ENCODE data around the gene DLGAP1. TPM values are rescaled to one million over a fixed set of nuclear protein-coding genes. Genes with fewer than 3 reads are reported as not detected.

DLGAP1 gene
- total RNA-seq, 1 experiment from 2014 or later: not detected

- TF ChIP-seq CTCF (IDR thresholded peaks at IDR 0.05; ENCODE audit: unreplicated experiment): no peak
- ChIA-PET POLR2A (no interaction called here), CTCF (interaction anchor here (0.6 kb wide), 1 partner anchor 1476 kb away, joined by 3 read pairs; no protein-coding TSS in a partner anchor)
- H3K4me1 Mint-ChIP-seq (ENCODE audit: insufficient read depth, unreplicated experiment): peaks cover 7% of the 10 kb centered on the region
- no peak overlapping the region for H3K27ac Mint-ChIP-seq (ENCODE audit: low read depth, unreplicated experiment)
- BruUV-seq (replicated peaks): no TSS peak
- H3K27me3 Mint-ChIP-seq (ENCODE audit: insufficient read depth, unreplicated experiment): peaks cover 67% of the 10 kb centered on the region
- H3K36me3 Mint-ChIP-seq (ENCODE audit: insufficient read depth, unreplicated experiment): no peaks in the 10 kb centered on the region
- DNase-seq (ENCODE audit: unreplicated experiment): no peak
- intact Hi-C loops (cut with micrococcal nuclease): no loop called here
- no peak overlapping the region for H3K4me3 Mint-ChIP-seq (ENCODE audit: unreplicated experiment)
- no peaks in the 10 kb centered on the region for H3K9me3 Mint-ChIP-seq (ENCODE audit: unreplicated experiment)
Measured at GRCh38 chr18:4352746-4353551, 102.2 kb downstream of the DLGAP1 start.

GRCh38 chr18:4351005-4351404 lies 104.1 kb downstream of the DLGAP1 start:
- no peak overlapping the region for H3K27ac Mint-ChIP-seq (ENCODE audit: low read depth, unreplicated experiment)
- H3K4me3 Mint-ChIP-seq (ENCODE audit: unreplicated experiment): no peak overlapping the region
- H3K27me3 Mint-ChIP-seq (ENCODE audit: insufficient read depth, unreplicated experiment): peaks cover 76% of the 10 kb centered on the region
- H3K36me3 Mint-ChIP-seq (ENCODE audit: insufficient read depth, unreplicated experiment): no peaks in the 10 kb centered on the region
- CTCF ChIA-PET: interaction anchor here (0.6 kb wide), 1 partner anchor 665 kb away, joined by 3 read pairs; no protein-coding TSS in a partner anchor
- POLR2A ChIA-PET: no interaction called here
- intact Hi-C loops (cut with micrococcal nuclease): no loop called here
- TF ChIP-seq CTCF (IDR thresholded peaks at IDR 0.05; ENCODE audit: unreplicated experiment): no peak
- no peaks in the 10 kb centered on the region for H3K9me3 Mint-ChIP-seq (ENCODE audit: unreplicated experiment)
- BruUV-seq (replicated peaks): no TSS peak
- H3K4me1 Mint-ChIP-seq (ENCODE audit: insufficient read depth, unreplicated experiment): peaks cover 7% of the 10 kb centered on the region
- DNase-seq (ENCODE audit: unreplicated experiment): no peak

GRCh38 chr18:4335386-4335785 lies 119.7 kb downstream of the DLGAP1 start:
- CTCF ChIA-PET: no interaction called here
- Mint-ChIP-seq H3K9me3 (ENCODE audit: unreplicated experiment) (no peaks in the 10 kb centered on the region), H3K36me3 (ENCODE audit: insufficient read depth, unreplicated experiment) (peaks cover 5% of the 10 kb centered on the region)

GRCh38 chr18:4333043-4333442 lies 122.1 kb downstream of the DLGAP1 start:
- peaks cover 78% of the 10 kb centered on the region for H3K27me3 Mint-ChIP-seq (ENCODE audit: insufficient read depth, unreplicated experiment)
- ChIA-PET CTCF (no interaction called here), POLR2A (no interaction called here)
- no peak overlapping the region for H3K4me3 Mint-ChIP-seq (ENCODE audit: unreplicated experiment)
- no peak for TF ChIP-seq CTCF (IDR thresholded peaks at IDR 0.05; ENCODE audit: unreplicated experiment)
- no peaks in the 10 kb centered on the region for H3K4me1 Mint-ChIP-seq (ENCODE audit: insufficient read depth, unreplicated experiment)
- H3K9me3 Mint-ChIP-seq (ENCODE audit: unreplicated experiment): no peaks in the 10 kb centered on the region
- intact Hi-C loops (cut with micrococcal nuclease): no loop called here
- H3K36me3 Mint-ChIP-seq (ENCODE audit: insufficient read depth, unreplicated experiment): peaks cover 5% of the 10 kb centered on the region
- no peak overlapping the region for H3K27ac Mint-ChIP-seq (ENCODE audit: low read depth, unreplicated experiment)
- DNase-seq (ENCODE audit: unreplicated experiment): no peak
- no TSS peak for BruUV-seq (replicated peaks)

More at GRCh38 chr18:4335386-4335785, 119.7 kb downstream of the DLGAP1 start:
- Mint-ChIP-seq H3K27ac (ENCODE audit: low read depth, unreplicated experiment) (no peak overlapping the region), H3K4me1 (ENCODE audit: insufficient read depth, unreplicated experiment) (no peaks in the 10 kb centered on the region), H3K4me3 (ENCODE audit: unreplicated experiment) (no peak overlapping the region), H3K27me3 (ENCODE audit: insufficient read depth, unreplicated experiment) (peaks cover 75% of the 10 kb centered on the region)
- POLR2A ChIA-PET: no interaction called here
- intact Hi-C loops (cut with micrococcal nuclease): no loop called here
- no peak for TF ChIP-seq CTCF (IDR thresholded peaks at IDR 0.05; ENCODE audit: unreplicated experiment)
- BruUV-seq (replicated peaks): no TSS peak
- DNase-seq (ENCODE audit: unreplicated experiment): no peak
